Smooth muscle cell (in vitro differentiated cells): ENCODE data around the gene KIF26B. TPM values are rescaled to one million over a fixed set of nuclear protein-coding genes. Genes with fewer than 3 reads are reported as not detected.

Experiments used
- DNase-seq: peaks from one replicate; lab custom pipeline; 2025; ENCODE audit not compliant: unreplicated experiment; lab: John Stamatoyannopoulos, UW
- H2AFZ ChIP-seq: fragments of 200-600 bp; sonication (generic); 2 replicates; pipeline ENCODE4 v1.6.0; 2016; ENCODE audit warnings: antibody characterized with exemption, low read depth, mild to moderate bottlenecking
- H3F3A ChIP-seq: fragments of 200-600 bp; sonication (generic); 2 replicates; pipeline ENCODE4 v1.6.0; 2017; ENCODE audit warnings: antibody characterized with exemption, low read depth
- H3K27ac ChIP-seq: fragments of 200-600 bp; sonication (generic); 2 replicates; pipeline ENCODE4 v1.5.1; 2016; ENCODE audit warnings: low read depth, mild to moderate bottlenecking
- H3K27me3 ChIP-seq: fragments of 200-600 bp; sonication (generic); 2 replicates; pipeline ENCODE4 v1.6.1; 2016; ENCODE audit warnings: low read depth, mild to moderate bottlenecking
- H3K36me3 ChIP-seq: fragments of 200-600 bp; sonication (generic); 2 replicates; pipeline ENCODE4 v1.5.1; 2016; ENCODE audit warnings: low read depth
- H3K4me1 ChIP-seq: fragments of 200-600 bp; sonication (generic); 2 replicates; pipeline ENCODE4 v1.5.1; 2016; ENCODE audit warnings: low read depth
- H3K4me2 ChIP-seq: fragments of 200-600 bp; sonication (generic); 2 replicates; pipeline ENCODE4 v1.6.0; 2016; ENCODE audit warnings: mild to moderate bottlenecking
- H3K4me3 ChIP-seq: fragments of 200-600 bp; sonication (generic); 2 replicates; pipeline ENCODE4 v1.5.1; 2016; ENCODE audit warnings: mild to moderate bottlenecking
- H3K79me2 ChIP-seq: fragments of 200-600 bp; sonication (generic); 2 replicates; pipeline ENCODE4 v1.6.0; 2016; ENCODE audit warnings: low read depth, mild to moderate bottlenecking
- H3K9ac ChIP-seq: fragments of 200-600 bp; sonication (generic); 2 replicates; pipeline ENCODE4 v1.6.0; 2016; ENCODE audit warnings: low read depth
- H3K9me3 ChIP-seq: fragments of 200-600 bp; sonication (generic); replicated peaks from 2 replicates; pipeline ENCODE4 v1.5.1; 2016; ENCODE audit warnings: low read depth
- H4K20me1 ChIP-seq: fragments of 200-600 bp; sonication (generic); 2 replicates; pipeline ENCODE4 v1.6.0; 2016; ENCODE audit warnings: low read depth
- CTCF ChIP-seq: fragments of 200-600 bp; sonication (generic); IDR thresholded peaks from 2 replicates; pipeline ENCODE4 v1.5.1; 2017; ENCODE audit warnings: borderline replicate concordance, mild to moderate bottlenecking, antibody characterized with exemption; ENCODE audit not compliant: insufficient read depth, poor library complexity, severe bottlenecking
- WGBS: methylation state at CpG from one replicate; pipeline ENCODE4 v1.1.7; 2016; ENCODE audit warnings: low lambda C conversion rate; 5-methylcytosine and 5-hydroxymethylcytosine counted together
- polyA plus RNA-seq: library from polyadenylated mRNA; unstranded; fragments of >200 nt; fragmentation: Nextera tagmentation; extraction: Ambion mirVana; gene quantifications from 2 replicates; pipeline ENCODE4 v1.2.1, GENCODE V29; 2016
- total RNA-seq: library from RNA; depleted of rRNA; stranded (reverse); fragments of >200 nt; gene quantifications from 2 replicates; pipeline ENCODE4 v1.2.3, GENCODE V29; 2014

KIF26B gene
- total and polyA plus RNA-seq, 2 experiments from 2014 or later: 24.9 to 43.3 TPM

DNA sequence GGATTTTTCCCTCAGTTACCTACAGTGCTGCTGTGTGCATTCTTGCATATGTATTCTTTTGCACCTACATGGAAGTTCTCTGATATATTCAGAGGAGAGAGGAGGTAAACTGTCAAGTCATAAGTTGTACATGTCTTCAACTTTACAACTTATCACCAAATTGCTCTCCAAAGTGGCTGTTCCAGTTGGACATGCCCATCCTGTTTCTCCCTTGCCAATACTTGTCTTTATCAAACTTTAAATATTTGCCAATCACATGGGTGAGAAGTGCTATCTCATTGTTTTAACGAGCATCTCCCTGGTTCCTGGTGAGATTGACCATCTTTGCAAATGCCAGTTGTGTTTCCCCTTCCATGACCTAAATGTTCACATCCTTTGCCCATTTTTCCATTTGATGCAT, 88.2 kb downstream of the KIF26B start:
- Histone ChIP-seq H3K4me2 (no peak overlapping the region), H3K9ac (no peak overlapping the region), H3K4me1 (no peaks in the 10 kb centered on the region), H3K27ac (no peak overlapping the region), H4K20me1 (peaks cover 93% of the 10 kb centered on the region), H3K27me3 (no peaks in the 10 kb centered on the region), H2AFZ (no peak overlapping the region), H3K9me3 (no peaks in the 10 kb centered on the region), H3K79me2 (peaks cover 76% of the 10 kb centered on the region), H3K36me3 (no peaks in the 10 kb centered on the region), H3K4me3 (no peak overlapping the region), H3F3A (peaks cover 3% of the 10 kb centered on the region)
- 91% methylated on average over 1 of the region's 1 CpG for WGBS
- no peak for DNase-seq
- no peak for TF ChIP-seq CTCF

GRCh38 chr1:245245021-245245667, 90.4 kb downstream of the KIF26B start:
- peaks cover 74% of the 10 kb centered on the region for H3K79me2 ChIP-seq
- H3K4me3 ChIP-seq: no peak overlapping the region
- no peaks in the 10 kb centered on the region for H3K9me3 ChIP-seq
- peaks cover 90% of the 10 kb centered on the region for H4K20me1 ChIP-seq
- WGBS: 82% methylated on average over 11 of the region's 11 CpGs
- no peaks in the 10 kb centered on the region for H3K36me3 ChIP-seq
- H3F3A ChIP-seq: peaks cover 3% of the 10 kb centered on the region
- H3K4me2 ChIP-seq: no peak overlapping the region
- H3K27me3 ChIP-seq: no peaks in the 10 kb centered on the region
- no peak for TF ChIP-seq CTCF
- DNase-seq: no peak
- no peak overlapping the region for H2AFZ ChIP-seq
- H3K9ac ChIP-seq: no peak overlapping the region
- no peak overlapping the region for H3K27ac ChIP-seq
- H3K4me1 ChIP-seq: no peaks in the 10 kb centered on the region

DNA sequence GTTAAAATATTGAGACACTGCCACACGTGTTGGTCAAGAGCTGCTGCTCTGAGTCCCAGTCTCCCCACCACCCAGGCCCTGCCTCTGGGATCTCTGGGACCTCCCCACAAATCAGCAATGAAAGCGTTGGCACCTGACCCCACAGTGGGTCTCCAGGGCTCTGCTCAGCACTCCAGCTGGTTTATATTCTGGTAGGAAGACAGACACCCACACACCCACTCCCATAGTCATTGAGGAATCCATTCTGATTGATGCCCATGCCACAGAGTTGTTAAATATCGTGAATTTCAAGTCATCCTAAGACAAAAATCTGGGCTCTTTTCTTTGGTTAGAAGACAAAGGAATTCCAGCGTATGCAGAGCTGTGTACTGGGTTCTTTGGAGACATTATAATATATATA, 91.6 kb downstream of the KIF26B start:
- no peaks in the 10 kb centered on the region for H3K4me1 ChIP-seq
- H3K4me3 ChIP-seq: no peak overlapping the region
- H3K4me2 ChIP-seq: no peak overlapping the region
- H3K27me3 ChIP-seq: no peaks in the 10 kb centered on the region
- WGBS: 60% methylated on average over 4 of the region's 4 CpGs
- peaks cover 3% of the 10 kb centered on the region for H3F3A ChIP-seq
- no peak for TF ChIP-seq CTCF
- H2AFZ ChIP-seq: no peak overlapping the region
- H3K27ac ChIP-seq: no peak overlapping the region
- no peak for DNase-seq
- H3K9me3 ChIP-seq: no peaks in the 10 kb centered on the region
- no peak overlapping the region for H3K9ac ChIP-seq
- peaks cover 90% of the 10 kb centered on the region for H4K20me1 ChIP-seq
- H3K79me2 ChIP-seq: peaks cover 74% of the 10 kb centered on the region
- peaks cover 4% of the 10 kb centered on the region for H3K36me3 ChIP-seq

- no peak overlapping the region for H3K9ac ChIP-seq
- no peaks in the 10 kb centered on the region for H3K4me1 ChIP-seq
- peaks cover 76% of the 10 kb centered on the region for H3K79me2 ChIP-seq
- peaks cover 3% of the 10 kb centered on the region for H3F3A ChIP-seq
- WGBS: 95% methylated on average over 12 of the region's 12 CpGs
- no peak overlapping the region for H3K4me2 ChIP-seq
- no peak for TF ChIP-seq CTCF
- H3K27me3 ChIP-seq: no peaks in the 10 kb centered on the region
- no peaks in the 10 kb centered on the region for H3K9me3 ChIP-seq
- H3K4me3 ChIP-seq: no peak overlapping the region
- peaks cover 88% of the 10 kb centered on the region for H4K20me1 ChIP-seq
- no peak for DNase-seq
- H3K36me3 ChIP-seq: peaks cover 4% of the 10 kb centered on the region
- no peak overlapping the region for H3K27ac ChIP-seq
- no peak overlapping the region for H2AFZ ChIP-seq
These were observed 92.6 kb downstream of the KIF26B start for GRCh38 chr1:245247356-245247755.
